Muscle of back (tissue), 10 donors: ENCODE results near the gene AVEN. TPM values are rescaled to one million over a fixed set of nuclear protein-coding genes. Genes with fewer than 3 reads are reported as not detected.

Experiments
- polyA plus RNA-seq, 10 donors: library from polyadenylated mRNA; unstranded; fragments of 120-200 nt; gene quantifications; one replicate each; pipeline ENCODE4 v1.2.1, GENCODE V29; 2013; ENCODE audit not compliant: insufficient read length in 10 of 10

The AVEN gene
- polyA plus RNA-seq, 10 donors = 16.8 to 28.2 (median 21.7) TPM

Other genes with a start within 250 kb of the AVEN start
- under 1 TPM in 9 of 10 donors, not detected in 1; 0.03 to 0.25 (median 0.11) TPM for gene CHRM5, start 70.7 kb downstream of the AVEN start, polyA plus RNA-seq
- 10 to 100 TPM; 43.8 to 55.4 (median 53.3) TPM for gene EMC7, start 62.7 kb upstream of the AVEN start, polyA plus RNA-seq
- 1 to 10 TPM; 1.3 to 2.3 (median 1.5) TPM for gene PGBD4, start 62.9 kb upstream of the AVEN start, polyA plus RNA-seq
- gene KATNBL1, start 170.9 kb upstream of the AVEN start, polyA plus RNA-seq = 100 to 1,000 TPM in 5 of 10 donors, 10 to 100 TPM in 5; 59.8 to 146 (median 97.4) TPM
- gene EMC4, start 185.8 kb upstream of the AVEN start, polyA plus RNA-seq = 10 to 100 TPM; 70.8 to 86.8 (median 79.4) TPM